ENCODE data around the gene RAPGEF6.

DNA sequence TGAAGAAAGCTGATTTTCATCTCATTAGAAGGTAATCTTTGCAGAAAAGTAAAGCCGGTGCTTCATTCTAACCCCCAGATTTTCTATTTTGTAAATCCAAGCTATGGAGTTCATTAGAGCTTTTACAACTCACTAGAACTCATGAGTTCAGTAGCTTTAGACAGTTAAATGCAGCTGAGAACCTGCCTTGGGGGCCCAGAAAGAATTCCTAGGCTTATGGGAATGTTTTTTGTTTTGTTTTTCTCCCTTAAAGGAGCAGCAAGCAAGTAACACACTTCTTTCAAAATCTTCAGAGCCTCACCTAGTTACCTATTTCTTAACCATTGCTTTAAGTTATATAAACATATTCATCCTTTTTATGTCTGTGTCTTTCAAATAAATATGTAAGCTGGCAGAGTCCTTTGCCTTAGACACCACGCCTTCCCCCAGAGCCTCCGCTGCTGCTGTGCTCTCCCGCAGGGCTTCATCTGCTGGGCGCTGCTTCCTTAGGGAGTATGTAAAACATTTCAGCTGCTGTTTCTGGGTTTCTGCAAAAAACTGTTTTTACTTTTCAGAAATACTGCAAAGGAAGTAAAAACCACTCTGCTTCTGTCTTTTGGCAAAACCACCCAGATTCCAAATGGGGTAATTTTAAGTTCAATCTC is 238.3 kb downstream of the RAPGEF6 start:
- TF ChIP-seq CTCF (IDR thresholded peaks at IDR 0.05; ENCODE audit: low read depth, low read length, poor library complexity, severe bottlenecking) (no peak), EZH2phosphoT487 (IDR thresholded peaks at IDR 0.05; ENCODE audit: borderline replicate concordance, low read length) (no peak)
